ENCODE measurements around the gene PALM3. TPM values are rescaled to one million over a fixed set of nuclear protein-coding genes. Genes with fewer than 3 reads are reported as not detected.

The PALM3 gene
- total and polyA plus RNA-seq, 10 of the 15 experiments (the other 5 are each of a cell fraction or from before 2014, with no cell fraction given): 0.07 TPM; not detected in 9

DNA sequence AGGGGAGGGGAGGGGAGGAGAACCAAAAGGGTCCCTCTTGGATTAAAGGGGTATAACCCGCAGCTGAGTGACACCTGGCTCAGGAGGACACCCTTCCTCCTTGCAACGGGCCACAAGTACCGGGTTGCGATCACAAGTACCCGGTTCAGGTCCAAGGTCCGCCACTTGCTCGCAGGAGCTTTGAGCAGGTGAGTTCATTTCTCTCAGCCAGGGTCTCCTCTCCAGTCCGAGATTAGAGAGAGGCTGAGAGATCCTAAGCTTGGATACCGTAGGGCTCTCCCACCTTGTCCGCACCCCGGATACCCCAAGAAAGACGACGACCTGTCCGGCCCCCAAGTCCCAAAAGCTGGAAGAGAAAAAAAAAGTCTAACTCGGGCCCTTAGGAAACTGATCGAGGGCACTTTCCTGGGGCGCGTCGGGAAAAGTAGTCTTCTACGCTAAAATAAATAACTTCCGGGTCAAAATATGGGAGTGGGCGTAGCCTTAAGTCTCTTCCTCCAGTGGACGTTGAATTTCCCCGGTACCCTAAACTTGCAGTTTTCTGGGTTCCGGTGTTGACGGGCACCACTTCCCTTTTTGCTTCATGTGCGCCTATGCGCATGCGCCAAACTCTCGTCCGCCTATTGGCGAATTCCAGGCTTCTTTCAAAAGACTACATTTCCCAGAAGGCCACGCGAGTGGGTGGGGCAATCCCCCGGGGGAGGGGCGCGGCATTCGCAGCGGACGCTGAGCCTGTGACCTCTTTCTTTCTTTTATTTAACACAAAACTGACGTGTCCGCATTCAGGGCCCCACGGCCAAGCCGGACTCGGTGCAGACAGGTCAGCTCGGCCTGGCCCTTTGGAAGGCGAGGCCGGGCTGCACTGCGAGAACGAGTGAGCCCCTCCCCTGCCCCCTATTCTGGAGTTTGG is 19.3 kb upstream of the PALM3 start (continued):
- TF ChIP-seq, protein P1, sequence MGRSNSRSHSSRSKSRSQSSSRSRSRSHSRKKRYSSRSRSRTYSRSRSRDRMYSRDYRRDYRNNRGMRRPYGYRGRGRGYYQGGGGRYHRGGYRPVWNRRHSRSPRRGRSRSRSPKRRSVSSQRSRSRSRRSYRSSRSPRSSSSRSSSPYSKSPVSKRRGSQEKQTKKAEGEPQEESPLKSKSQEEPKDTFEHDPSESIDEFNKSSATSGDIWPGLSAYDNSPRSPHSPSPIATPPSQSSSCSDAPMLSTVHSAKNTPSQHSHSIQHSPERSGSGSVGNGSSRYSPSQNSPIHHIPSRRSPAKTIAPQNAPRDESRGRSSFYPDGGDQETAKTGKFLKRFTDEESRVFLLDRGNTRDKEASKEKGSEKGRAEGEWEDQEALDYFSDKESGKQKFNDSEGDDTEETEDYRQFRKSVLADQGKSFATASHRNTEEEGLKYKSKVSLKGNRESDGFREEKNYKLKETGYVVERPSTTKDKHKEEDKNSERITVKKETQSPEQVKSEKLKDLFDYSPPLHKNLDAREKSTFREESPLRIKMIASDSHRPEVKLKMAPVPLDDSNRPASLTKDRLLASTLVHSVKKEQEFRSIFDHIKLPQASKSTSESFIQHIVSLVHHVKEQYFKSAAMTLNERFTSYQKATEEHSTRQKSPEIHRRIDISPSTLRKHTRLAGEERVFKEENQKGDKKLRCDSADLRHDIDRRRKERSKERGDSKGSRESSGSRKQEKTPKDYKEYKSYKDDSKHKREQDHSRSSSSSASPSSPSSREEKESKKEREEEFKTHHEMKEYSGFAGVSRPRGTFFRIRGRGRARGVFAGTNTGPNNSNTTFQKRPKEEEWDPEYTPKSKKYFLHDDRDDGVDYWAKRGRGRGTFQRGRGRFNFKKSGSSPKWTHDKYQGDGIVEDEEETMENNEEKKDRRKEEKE (IDR thresholded peaks at IDR 0.05): no peak
- TF ChIP-seq ATF7 (IDR thresholded peaks at IDR 0.05; ENCODE audit: low read depth) (peak; percentile 38; the same call in 1 of the 2 replicates), PAX8 (IDR thresholded peaks at IDR 0.05) (no peak), NFYA (IDR thresholded peaks at IDR 0.05; ENCODE audit: borderline replicate concordance, low read depth, low read length) (no peak), NR2C2 (IDR thresholded peaks at IDR 0.05; ENCODE audit: borderline replicate concordance, control insufficient read depth, insufficient read length, low read depth) (no peak), STAT3 (IDR thresholded peaks at IDR 0.05; ENCODE audit: low read depth, low read length) (no peak), ETV6 (conservative IDR thresholded peaks at IDR 0.05 in 1 of 2, IDR thresholded peaks at IDR 0.05 in 1 of 2; ENCODE audit: borderline replicate concordance in 1 of 2, low read depth in 1 of 2) (no peak), CHD1 (IDR thresholded peaks at IDR 0.05; ENCODE audit: low read depth, low read length) (no peak), STAT1 (conservative IDR thresholded peaks at IDR 0.05) (no peak), IKZF1 (conservative IDR thresholded peaks at IDR 0.05) (peak; percentile 99), EP300 (IDR thresholded peaks at IDR 0.05; ENCODE audit: borderline replicate concordance in 1 of 2, control insufficient read depth in 1 of 2, low read depth in 2 of 2, low read length in 2 of 2) (no peak), KAT2A (conservative IDR thresholded peaks at IDR 0.05; ENCODE audit: control insufficient read depth, low read depth, low read length) (no peak), ZNF207 (IDR thresholded peaks at IDR 0.05; ENCODE audit: borderline replicate concordance) (peak; percentile 55; the same call in 1 of the 2 replicates), SIX5 (IDR thresholded peaks at IDR 0.05; ENCODE audit: low read depth, low read length, severe bottlenecking) (peak; percentile 89), CHD2 (IDR thresholded peaks at IDR 0.05; ENCODE audit: borderline replicate concordance, low read depth, low read length) (peak; percentile 85), POLR2AphosphoS5 (IDR thresholded peaks at IDR 0.05; ENCODE audit: low read length) (peak; percentile 91), ZZZ3 (IDR thresholded peaks at IDR 0.05; ENCODE audit: control insufficient read depth, insufficient read length, low read depth) (no peak), HCFC1 (IDR thresholded peaks at IDR 0.05; ENCODE audit: low read length) (peak; percentile 93), RUNX3 (IDR thresholded peaks at IDR 0.05; ENCODE audit: low read length) (no peak), ZNF384 (IDR thresholded peaks at IDR 0.05; ENCODE audit: borderline replicate concordance, low read depth, low read length) (peak; percentile 81; the same call in 1 of the 2 replicates), ESRRA (IDR thresholded peaks at IDR 0.05; ENCODE audit: low read length) (no peak)
- TF ChIP-seq, protein P2, sequence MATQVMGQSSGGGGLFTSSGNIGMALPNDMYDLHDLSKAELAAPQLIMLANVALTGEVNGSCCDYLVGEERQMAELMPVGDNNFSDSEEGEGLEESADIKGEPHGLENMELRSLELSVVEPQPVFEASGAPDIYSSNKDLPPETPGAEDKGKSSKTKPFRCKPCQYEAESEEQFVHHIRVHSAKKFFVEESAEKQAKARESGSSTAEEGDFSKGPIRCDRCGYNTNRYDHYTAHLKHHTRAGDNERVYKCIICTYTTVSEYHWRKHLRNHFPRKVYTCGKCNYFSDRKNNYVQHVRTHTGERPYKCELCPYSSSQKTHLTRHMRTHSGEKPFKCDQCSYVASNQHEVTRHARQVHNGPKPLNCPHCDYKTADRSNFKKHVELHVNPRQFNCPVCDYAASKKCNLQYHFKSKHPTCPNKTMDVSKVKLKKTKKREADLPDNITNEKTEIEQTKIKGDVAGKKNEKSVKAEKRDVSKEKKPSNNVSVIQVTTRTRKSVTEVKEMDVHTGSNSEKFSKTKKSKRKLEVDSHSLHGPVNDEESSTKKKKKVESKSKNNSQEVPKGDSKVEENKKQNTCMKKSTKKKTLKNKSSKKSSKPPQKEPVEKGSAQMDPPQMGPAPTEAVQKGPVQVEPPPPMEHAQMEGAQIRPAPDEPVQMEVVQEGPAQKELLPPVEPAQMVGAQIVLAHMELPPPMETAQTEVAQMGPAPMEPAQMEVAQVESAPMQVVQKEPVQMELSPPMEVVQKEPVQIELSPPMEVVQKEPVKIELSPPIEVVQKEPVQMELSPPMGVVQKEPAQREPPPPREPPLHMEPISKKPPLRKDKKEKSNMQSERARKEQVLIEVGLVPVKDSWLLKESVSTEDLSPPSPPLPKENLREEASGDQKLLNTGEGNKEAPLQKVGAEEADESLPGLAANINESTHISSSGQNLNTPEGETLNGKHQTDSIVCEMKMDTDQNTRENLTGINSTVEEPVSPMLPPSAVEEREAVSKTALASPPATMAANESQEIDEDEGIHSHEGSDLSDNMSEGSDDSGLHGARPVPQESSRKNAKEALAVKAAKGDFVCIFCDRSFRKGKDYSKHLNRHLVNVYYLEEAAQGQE (IDR thresholded peaks at IDR 0.05; ENCODE audit: low read depth, low read length): no peak
- TF ChIP-seq, protein P3, sequence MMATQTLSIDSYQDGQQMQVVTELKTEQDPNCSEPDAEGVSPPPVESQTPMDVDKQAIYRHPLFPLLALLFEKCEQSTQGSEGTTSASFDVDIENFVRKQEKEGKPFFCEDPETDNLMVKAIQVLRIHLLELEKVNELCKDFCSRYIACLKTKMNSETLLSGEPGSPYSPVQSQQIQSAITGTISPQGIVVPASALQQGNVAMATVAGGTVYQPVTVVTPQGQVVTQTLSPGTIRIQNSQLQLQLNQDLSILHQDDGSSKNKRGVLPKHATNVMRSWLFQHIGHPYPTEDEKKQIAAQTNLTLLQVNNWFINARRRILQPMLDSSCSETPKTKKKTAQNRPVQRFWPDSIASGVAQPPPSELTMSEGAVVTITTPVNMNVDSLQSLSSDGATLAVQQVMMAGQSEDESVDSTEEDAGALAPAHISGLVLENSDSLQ (IDR thresholded peaks at IDR 0.05): peak; percentile 67

Measured in GM12878 (cell line).